ENCODE data around the gene SIT1.

The SIT1 gene

GRCh38 chr9:35603986-35604577 is 46.6 kb downstream of the SIT1 start (continued):
- TF ChIP-seq BCL11B (tag by site-specific recombination; IDR thresholded peaks at IDR 0.05; ENCODE audit: low read depth), result peak; percentile 83; the same call in 1 of the 2 replicates
- peak; percentile 47 for TF ChIP-seq ZNF654 (tag by site-specific recombination; IDR thresholded peaks at IDR 0.05; ENCODE audit: low read depth)
- peak; percentile 70 for TF ChIP-seq KLF1 (tag by site-specific recombination; IDR thresholded peaks at IDR 0.05)
- TF ChIP-seq INSM2 (tag by site-specific recombination; IDR thresholded peaks at IDR 0.05), result no peak
- peak; percentile 63; the same call in 1 of the 2 replicates for TF ChIP-seq ZNF76 (tag by site-specific recombination; IDR thresholded peaks at IDR 0.05; ENCODE audit: borderline replicate concordance, low read depth)
- no peak for TF ChIP-seq ZBTB21 (tag by site-specific recombination; IDR thresholded peaks at IDR 0.05)
- no peak for TF ChIP-seq ZNF610 (tag by site-specific recombination; IDR thresholded peaks at IDR 0.05; ENCODE audit: borderline replicate concordance)
- no peak for TF ChIP-seq ZNF571 (tag by site-specific recombination; IDR thresholded peaks at IDR 0.05)
- no peak for TF ChIP-seq ZNF658 (tag by site-specific recombination; IDR thresholded peaks at IDR 0.05)
- TF ChIP-seq ZBTB8A (tag by site-specific recombination; IDR thresholded peaks at IDR 0.05), result peak; percentile 68
- TF ChIP-seq ZNF423 (tag by site-specific recombination; IDR thresholded peaks at IDR 0.05), result no peak
- TF ChIP-seq ZNF692 (tag by site-specific recombination; IDR thresholded peaks at IDR 0.05), result peak; percentile 98
- TF ChIP-seq ZNF518A (tag by site-specific recombination; conservative IDR thresholded peaks at IDR 0.05; ENCODE audit: low read depth), result peak; percentile 44; the same call in 1 of the 2 replicates
- TF ChIP-seq ZNF549 (tag by site-specific recombination; IDR thresholded peaks at IDR 0.05), result no peak
- TF ChIP-seq ZNF639 (tag by site-specific recombination; IDR thresholded peaks at IDR 0.05), result peak; percentile 31; the same call in 1 of the 2 replicates
- no peak for TF ChIP-seq ZNF354C (tag by site-specific recombination; IDR thresholded peaks at IDR 0.05; ENCODE audit: borderline replicate concordance, low read depth)
- TF ChIP-seq ZNF174 (tag by site-specific recombination; IDR thresholded peaks at IDR 0.05), result no peak
- TF ChIP-seq ZXDB (tag by site-specific recombination; IDR thresholded peaks at IDR 0.05), result peak; percentile 38; the same call in 1 of the 2 replicates
- no peak for TF ChIP-seq ATF2 (tag by site-specific recombination; IDR thresholded peaks at IDR 0.05; ENCODE audit: low read depth)
- no peak; the same call in 1 of the 2 replicates for TF ChIP-seq ELK4 (IDR thresholded peaks at IDR 0.05; ENCODE audit: borderline replicate concordance, low read depth, low read length)
- no peak for TF ChIP-seq ZBTB44 (tag by site-specific recombination; IDR thresholded peaks at IDR 0.05)
- no peak for TF ChIP-seq ZFP3 (tag by site-specific recombination; IDR thresholded peaks at IDR 0.05; ENCODE audit: low read depth)
- TF ChIP-seq FEZF1 (tag by site-specific recombination; IDR thresholded peaks at IDR 0.05), result peak; percentile 79
- TF ChIP-seq OSR2 (tag by site-specific recombination; IDR thresholded peaks at IDR 0.05), result no peak
- peak; percentile 41; the same call in 1 of the 2 replicates for TF ChIP-seq ZNF2 (tag by site-specific recombination; IDR thresholded peaks at IDR 0.05)
- TF ChIP-seq GLI2 (tag by site-specific recombination; IDR thresholded peaks at IDR 0.05; ENCODE audit: borderline replicate concordance, low read depth), result no peak
